GM18507 (cell line): ENCODE results near the gene CDR2L.

ENCODE experiments used
- DNase-seq: peaks from one replicate; pipeline ENCODE4 v3.0.0; 2011; ENCODE audit warnings: low read depth; ENCODE audit not compliant: insufficient read length; ENCODE audit errors: extremely low spot score
- FAIRE-seq: peaks from 2 replicates; lab custom pipeline; 2011; peaks lifted over from hg19 to GRCh38; lab: Jason Lieb, UNC

The CDR2L gene

DNA sequence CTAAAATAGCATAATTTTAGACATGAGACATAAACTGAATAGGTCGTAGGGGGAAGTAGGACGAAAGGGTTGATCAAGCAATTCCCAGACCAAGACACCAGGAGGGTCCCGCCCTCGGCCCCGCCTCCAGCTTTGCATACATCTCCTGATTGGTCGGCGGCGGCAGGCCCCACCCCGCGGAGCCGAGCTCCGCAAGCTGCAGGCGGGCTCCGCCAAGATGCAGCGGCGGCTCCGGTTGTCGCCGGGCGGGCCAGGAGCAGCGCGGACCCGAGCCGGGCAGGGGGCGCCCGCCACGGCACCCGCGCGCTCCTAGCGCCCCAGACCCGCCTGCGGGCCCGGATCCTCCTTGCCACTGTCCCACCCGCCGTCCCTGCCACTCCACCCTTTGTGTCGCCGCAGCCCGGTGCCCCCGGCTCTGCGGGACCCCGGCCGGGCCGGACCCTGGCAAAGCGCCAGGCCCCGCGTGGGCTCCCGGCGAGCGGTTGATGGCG is at the start of gene CDR2L:
Gene CDR2L (plus strand): TSS at position 215 of the 491 bp plus-strand sequence. CDS start 412 bp downstream, outside the sequence.
- DNase-seq (peak; percentile 89), FAIRE-seq (peak; percentile 81)

DNA sequence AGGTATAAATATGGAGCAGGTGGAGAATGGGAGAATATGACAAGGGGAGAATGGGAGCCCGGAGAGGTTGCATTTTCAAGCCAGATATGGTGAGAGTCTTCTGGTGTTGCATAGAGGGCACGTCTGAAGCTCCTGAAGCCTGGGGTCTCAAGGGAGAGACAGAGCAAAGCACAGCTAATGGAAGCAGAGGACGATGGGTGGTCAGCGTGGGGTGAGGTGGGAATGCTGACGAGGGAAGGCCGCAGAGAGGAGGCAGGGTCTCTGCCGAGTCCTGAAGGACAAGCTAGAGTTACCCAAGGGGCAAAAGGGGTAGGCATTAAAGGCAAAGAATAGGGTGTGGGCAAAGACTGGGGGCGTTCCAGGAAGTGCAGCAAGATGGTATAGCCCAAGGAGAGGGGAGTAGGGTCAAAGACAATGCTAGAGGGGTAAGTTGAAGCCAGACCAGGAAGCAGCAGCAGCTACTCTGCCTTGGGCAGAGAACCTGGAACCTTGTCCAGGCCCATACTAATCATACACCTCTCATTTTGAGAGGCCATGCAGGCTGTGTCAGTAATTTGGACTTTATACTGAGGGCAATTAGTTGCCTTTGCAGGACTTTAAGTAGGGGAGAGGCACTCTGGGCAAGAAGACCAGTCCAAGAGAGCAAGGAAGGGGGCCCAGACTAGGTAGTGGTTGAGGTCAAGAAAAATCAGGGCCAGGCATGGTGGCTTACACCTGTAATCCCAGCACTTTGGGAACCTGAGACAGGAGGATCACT is 49.1 kb upstream of the CDR2L start:
- DNase-seq (no peak), FAIRE-seq (no peak)

DNA sequence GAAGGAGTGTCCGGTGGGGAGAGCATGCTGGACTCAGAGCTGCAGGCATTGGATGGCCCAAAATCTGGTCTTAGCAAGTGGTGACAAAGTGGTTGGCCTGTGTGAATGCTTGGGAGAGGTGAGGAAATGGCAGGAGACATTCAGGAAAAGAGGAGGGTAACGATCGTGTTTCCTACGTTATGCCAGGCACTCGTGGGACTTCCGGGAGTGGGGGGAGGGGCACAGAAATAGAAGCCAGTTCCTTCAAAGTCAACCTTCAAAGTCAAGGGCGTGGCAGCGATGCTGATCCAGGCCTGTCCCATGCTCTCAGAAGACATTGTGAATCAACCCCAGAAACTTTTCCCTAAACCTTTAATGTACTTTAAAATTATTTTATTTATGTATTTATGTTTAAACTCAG is 47.9 kb upstream of the CDR2L start:
- FAIRE-seq (no peak), DNase-seq (no peak)

DNA sequence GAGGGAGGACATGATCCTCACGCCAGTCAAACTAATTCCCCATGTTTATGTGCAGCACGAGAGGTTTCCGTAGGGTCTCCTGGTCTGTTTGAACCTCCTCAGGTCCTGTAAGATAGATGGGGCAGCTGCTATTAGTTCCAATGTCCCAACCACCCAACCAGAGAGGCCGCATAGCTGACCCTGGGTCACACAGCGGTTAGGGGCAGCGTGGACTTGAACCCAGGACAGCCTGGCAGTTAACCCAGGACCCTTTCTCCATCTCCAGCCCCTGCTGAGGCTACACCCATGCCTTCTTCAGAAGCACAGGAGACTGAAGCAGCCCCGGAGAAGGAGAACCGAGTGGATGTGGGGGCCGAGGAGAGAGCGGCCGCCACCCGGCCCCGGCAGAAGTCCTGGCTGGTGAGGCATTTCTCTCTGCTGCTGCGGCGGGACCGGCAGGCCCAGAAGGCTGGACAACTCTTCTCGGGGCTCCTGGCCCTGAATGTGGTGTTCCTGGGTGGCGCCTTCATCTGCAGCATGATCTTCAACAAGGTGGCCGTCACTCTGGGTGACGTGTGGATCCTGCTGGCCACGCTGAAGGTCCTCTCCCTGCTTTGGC is 46.2 kb upstream of the CDR2L start:
- DNase-seq (no peak), FAIRE-seq (no peak)

- no peak for DNase-seq
- FAIRE-seq: no peak
These were observed 43.5 kb upstream of the CDR2L start for GRCh38 chr17:74943808-74944522.

- peak; percentile 40 for DNase-seq
- FAIRE-seq: peak; percentile 88
These were observed 41.9 kb upstream of the CDR2L start for GRCh38 chr17:74945543-74945942.

DNA sequence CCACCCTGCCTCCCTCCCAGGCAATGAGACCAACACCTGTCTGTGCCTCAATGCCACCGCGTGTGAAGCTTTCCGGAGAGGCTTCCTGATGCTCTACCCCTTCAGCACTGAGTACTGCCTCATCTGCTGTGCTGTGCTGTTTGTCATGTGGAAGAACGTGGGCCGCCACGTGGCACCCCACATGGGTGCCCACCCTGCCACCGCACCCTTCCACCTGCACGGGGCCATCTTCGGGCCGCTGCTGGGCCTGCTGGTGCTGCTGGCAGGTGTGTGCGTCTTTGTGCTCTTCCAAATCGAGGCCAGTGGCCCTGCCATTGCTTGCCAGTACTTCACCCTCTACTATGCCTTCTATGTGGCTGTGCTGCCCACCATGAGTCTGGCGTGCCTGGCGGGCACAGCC is 40.8 kb upstream of the CDR2L start:
- DNase-seq (no peak), FAIRE-seq (no peak)

DNA sequence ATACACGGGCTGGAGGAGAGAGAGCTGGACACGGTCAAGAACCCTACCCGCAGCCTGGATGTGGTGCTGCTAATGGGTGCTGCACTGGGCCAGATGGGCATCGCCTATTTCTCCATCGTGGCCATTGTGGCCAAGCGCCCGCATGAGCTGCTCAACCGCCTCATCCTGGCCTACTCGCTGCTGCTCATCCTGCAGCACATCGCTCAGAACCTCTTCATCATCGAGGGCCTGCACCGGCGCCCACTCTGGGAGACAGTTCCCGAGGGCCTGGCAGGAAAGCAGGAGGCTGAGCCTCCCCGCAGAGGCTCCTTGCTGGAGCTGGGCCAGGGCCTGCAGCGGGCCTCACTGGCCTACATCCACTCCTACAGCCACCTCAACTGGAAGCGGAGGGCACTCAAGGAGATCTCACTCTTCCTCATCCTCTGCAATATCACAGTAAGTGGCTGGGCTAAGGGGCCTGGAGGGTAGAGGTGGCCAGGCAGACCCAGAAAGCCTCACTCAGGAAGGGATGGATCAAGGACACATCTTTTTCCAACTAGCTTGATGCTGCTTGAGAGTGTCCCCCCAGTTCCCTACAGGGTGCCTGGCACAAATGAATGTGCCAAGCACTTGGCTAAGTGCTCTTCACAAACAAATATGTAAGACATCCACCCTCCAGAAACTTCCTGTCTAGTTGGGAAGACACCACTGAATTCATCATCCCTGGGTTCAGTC is 40.2 kb upstream of the CDR2L start:
- FAIRE-seq (no peak), DNase-seq (no peak)

DNA sequence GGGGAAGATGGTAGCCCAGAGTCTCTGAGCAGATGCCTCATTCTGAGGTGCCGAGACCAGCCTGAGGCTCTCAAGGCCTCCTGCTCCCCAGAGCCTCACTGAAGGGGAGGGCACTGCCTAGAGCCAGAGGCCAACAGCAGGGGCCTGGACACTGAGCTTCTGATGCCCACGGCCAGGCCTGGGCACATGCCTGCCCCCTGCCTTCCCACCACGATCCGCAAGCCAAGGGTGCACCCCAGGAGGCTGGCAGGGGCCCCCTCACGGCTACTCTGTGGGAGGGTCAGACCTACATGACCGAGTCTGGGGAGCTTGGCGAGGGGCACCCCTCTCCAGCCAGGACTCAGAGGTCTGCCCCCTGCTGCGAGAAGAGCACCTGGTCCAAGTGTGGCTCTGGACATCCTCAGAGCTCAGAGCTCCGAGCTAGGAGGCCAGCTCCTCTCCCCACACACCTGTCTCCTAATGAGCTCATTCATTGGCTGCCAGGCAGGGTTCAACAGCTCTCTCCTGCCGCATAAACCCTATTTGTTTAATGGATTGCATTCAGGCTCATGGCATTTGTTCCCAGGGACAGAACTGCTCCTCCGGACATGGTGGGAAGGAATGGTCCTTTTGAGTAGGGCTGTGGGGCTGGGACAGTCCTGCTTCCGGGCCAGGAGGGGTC is 37.8 kb upstream of the CDR2L start:
- no peak for DNase-seq
- FAIRE-seq: no peak

DNA sequence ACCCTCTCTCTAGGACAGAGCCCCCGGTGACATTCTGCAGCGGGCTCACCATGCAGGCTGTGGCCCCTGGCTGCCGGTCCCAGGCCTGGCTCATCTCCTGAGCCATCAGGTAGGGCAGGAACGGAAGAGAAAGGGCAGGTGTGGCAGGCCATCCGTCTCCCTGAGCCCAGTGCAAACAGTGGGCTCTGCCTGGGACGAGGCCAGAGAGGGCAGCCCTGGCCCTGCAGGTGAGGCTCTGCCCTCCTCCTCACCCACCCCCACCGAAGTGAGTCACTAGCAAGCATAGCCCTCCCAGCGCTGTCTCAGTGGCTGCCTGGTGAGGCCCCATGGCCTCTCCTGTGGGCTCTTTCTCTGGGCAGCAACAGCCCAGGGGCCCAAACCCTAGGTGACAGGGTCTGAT is 37.2 kb upstream of the CDR2L start:
- DNase-seq (no peak), FAIRE-seq (no peak)

DNA sequence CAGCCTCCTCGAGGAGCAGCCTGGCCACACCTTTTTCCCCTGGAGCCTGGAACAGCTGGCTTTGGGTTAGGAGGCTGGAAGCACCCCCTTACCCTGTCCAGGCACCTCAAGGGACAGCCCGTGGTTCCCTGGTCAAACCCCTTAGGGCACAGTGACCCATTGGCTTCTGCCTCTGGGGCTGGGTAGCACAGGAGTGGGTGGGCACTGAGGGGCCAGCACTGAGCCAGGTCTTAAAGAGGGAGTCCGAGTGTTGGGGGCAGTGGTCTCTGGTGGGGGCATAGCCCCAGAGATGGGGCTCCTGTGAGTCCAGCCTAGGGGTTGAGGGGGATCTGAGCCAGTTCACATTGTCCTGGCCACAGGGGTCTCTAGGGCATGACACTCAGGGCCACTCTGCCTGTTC is 36.4 kb upstream of the CDR2L start:
- no peak for DNase-seq
- no peak for FAIRE-seq

DNA sequence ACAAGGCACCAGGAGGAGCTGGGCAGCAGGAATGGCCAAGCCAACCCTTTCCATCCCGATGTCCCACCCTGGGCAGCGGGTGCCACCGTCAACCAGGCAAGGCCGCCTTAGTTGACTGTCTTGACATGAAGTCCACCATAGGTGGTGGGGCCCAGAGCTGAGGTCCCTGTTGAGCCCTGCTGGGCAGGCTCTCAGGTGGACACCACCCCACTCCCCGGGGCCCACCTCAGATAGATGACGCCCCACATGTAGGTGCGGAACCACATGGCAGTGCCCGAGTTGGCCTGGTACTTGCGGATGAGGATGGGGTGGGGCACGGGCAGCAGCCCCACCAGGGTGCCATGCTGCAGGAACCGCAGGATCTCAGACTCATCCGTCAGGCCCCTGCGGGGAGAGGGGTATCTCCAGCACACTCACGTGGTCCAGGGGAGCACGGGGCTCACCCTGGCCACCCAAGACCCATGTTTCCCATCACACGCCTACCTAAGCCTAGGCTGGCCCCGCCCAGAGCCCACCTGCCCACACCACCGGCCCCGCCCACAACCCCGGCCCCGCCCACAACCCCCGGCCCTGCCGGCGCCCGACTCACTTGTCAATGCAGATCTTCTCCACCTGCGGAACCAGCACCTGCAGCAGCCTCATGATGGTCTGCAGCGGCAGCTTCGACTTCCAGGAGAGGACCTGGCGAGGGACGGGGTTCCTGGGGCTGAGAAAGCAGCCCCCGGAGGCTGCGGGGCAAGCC is 35.6 kb upstream of the CDR2L start:
- FAIRE-seq (no peak), DNase-seq (no peak)

DNA sequence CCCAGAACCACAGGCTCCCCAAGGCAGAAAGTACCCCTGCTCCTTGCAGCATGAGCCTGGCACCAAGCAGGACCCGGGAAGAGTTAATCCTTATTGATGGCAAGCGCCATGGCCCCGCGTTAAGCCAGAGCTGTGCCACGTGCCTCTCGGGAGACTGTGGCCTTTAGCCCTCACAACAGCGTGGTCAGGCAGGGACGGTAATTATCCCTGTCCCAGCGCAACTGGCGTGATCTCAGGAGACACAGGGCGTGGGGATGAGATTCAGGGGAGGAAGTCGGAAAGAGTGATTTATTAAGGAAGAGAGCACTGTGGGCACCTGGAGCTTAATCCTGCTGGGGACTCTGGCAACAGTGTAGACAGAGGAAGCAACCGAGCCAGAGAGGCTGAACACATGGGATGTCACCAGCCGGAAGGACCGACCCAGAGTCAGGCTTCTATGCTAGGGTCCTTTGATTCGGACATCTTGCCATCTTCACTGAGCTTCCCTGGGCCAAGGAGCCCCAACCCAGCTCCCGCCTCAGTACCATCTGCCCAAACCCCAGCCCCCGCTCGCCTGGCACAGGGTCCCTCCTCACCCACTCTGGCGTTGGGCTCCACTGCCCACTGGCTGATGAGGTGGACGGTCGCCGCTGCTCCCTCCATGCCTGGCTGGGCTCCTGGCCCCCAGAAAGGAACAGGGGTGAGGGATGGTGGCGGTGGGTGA is 34.9 kb upstream of the CDR2L start:
- FAIRE-seq: no peak
- no peak for DNase-seq

DNA sequence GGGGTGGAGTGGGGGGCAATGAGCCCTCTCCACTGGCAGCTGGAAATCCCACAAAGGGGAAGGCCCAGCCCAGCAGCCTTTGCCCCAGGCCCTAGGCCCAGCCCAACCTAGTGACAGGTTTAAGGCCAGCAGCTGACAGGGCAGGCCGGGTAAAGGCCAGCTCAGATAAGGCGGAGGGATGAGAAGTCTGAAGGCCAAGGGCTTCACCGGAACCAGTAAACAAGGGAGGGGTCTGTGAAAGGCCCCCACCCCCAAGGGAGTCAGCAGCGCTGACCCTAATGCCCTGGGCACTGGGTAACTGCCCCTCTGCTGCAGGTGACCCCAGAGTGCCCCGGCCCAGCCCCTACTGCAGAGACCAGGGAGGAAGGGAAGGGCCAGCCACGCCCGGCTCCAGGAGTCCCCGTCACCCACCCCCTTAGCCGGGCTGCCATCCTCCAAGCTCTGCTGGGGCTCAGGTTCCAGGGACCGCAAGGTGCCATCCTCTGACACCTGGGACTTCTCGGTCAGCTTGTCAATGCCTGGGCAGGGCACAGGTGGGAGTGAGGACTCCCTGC is 34.2 kb upstream of the CDR2L start:
- DNase-seq (no peak), FAIRE-seq (no peak)

DNA sequence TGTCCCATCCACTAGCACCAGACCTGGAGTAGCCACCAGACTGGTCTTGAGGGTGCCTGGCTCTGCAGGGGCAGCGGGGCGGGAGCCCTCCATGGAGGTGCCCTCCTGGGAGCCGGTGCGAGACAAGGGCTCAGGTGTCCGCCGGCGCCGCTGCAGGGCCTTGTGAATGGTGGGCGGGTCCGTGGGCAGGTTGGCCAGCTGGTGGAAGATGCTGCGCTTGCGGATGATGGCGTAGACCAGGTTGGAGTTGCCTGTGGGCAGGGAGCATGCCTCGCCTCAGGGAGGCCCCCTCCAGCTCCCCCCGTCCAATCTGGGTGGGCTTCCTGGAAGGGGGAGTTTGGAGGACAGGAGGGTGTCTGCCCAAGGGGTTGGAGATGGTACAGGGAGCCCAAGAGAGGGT is 33.3 kb upstream of the CDR2L start:
- DNase-seq (no peak), FAIRE-seq (no peak)

GRCh38 chr17:74954665-74955421 is 32.6 kb upstream of the CDR2L start:
- DNase-seq: no peak
- no peak for FAIRE-seq

DNA sequence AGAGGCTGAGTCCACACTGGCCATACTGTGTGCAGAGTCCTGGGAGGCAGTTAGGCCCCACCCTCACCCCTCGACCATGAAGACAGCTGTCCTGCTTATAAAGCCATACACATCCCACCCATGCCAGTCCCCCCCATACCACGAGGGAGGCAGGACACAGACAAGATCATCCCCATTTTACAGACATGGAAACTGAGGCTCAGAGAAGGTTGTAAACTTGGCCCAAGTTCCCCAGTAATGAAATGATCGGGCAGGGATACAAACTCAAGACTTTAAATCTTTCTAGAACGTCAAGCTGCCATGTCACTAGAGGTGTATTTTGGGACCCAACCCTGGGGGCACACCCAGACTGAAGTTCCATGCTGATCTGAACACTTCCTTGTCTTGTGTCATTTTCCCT is 31.3 kb upstream of the CDR2L start:
- FAIRE-seq (no peak), DNase-seq (no peak)
